DOHH2 (cell line): Measurements from ENCODE around the gene DSC2.

Experiments used
- EZH2phosphoT487 ChIP-seq: fragments of 200-600 bp; sonication (generic); IDR thresholded peaks from 2 replicates; pipeline ENCODE4 v1.6.1; 2017; ENCODE audit warnings: borderline replicate concordance, mild to moderate bottlenecking, antibody characterized with exemption, low read length, moderate library complexity, mixed read lengths
- TF ChIP-seq, protein P1 (sequence below): fragments of 200-600 bp; sonication (generic); IDR thresholded peaks from one replicate; pipeline ENCODE4 v1.5.1; 2014; ENCODE audit warnings: antibody characterized with exemption, mild to moderate bottlenecking, low read depth, low read length; ENCODE audit not compliant: poor library complexity, severe bottlenecking

DNA sequence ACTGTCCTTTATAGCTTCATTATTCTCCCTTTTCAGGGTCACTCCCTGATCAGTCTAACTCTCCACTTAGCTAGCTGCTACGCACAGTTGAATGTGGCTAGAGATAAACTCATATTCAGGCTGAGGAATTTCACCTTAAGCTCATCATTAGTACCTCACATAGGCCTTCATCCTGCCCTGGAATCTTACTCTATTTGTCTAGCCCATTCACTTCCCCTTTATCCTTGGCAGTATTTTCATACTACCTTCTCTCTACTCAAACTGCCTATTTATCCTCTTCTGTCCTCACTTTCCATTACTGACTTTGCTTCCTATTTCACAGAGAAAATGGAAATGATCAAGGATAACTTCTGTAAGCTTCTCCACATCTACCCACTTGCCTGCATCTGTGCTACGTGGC, 10.6 kb upstream of the DSC2 start:
- TF ChIP-seq, protein P1, sequence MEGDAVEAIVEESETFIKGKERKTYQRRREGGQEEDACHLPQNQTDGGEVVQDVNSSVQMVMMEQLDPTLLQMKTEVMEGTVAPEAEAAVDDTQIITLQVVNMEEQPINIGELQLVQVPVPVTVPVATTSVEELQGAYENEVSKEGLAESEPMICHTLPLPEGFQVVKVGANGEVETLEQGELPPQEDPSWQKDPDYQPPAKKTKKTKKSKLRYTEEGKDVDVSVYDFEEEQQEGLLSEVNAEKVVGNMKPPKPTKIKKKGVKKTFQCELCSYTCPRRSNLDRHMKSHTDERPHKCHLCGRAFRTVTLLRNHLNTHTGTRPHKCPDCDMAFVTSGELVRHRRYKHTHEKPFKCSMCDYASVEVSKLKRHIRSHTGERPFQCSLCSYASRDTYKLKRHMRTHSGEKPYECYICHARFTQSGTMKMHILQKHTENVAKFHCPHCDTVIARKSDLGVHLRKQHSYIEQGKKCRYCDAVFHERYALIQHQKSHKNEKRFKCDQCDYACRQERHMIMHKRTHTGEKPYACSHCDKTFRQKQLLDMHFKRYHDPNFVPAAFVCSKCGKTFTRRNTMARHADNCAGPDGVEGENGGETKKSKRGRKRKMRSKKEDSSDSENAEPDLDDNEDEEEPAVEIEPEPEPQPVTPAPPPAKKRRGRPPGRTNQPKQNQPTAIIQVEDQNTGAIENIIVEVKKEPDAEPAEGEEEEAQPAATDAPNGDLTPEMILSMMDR: no peak
- TF ChIP-seq EZH2phosphoT487: no peak
